GM19397 (cell line): ENCODE data around the gene FAM170B.

Experiments
- ATAC-seq: cut with Tn5 transposase; IDR thresholded peaks from one replicate; pipeline ENCODE4 v1.9.1; 2021; ENCODE audit warnings: mild to moderate bottlenecking, moderate library complexity; ENCODE audit not compliant: unreplicated experiment

Gene FAM170B

GRCh38 chr10:49170632-49171325 is 37.0 kb upstream of the FAM170B start:
- ATAC-seq = no peak

GRCh38 chr10:49169776-49170175 is 36.0 kb upstream of the FAM170B start:
- no peak for ATAC-seq

- ATAC-seq = no peak
Observed at GRCh38 chr10:49168831-49169500, 35.1 kb upstream of the FAM170B start.

- no peak for ATAC-seq
Observed at GRCh38 chr10:49168171-49168540, 34.3 kb upstream of the FAM170B start.

- no peak for ATAC-seq
Observed at GRCh38 chr10:49167425-49168170, 33.8 kb upstream of the FAM170B start.

GRCh38 chr10:49166484-49167400 is 32.9 kb upstream of the FAM170B start:
- no peak for ATAC-seq

- no peak for ATAC-seq
Observed at GRCh38 chr10:49165821-49166483, 32.1 kb upstream of the FAM170B start.

- no peak for ATAC-seq
Observed at GRCh38 chr10:49165259-49165658, 31.4 kb upstream of the FAM170B start.

GRCh38 chr10:49164559-49165188 is 30.9 kb upstream of the FAM170B start:
- ATAC-seq = peak; percentile 68

- no peak for ATAC-seq
Observed at GRCh38 chr10:49163741-49164140, 29.9 kb upstream of the FAM170B start.

GRCh38 chr10:49162761-49163310 is 29.0 kb upstream of the FAM170B start:
- no peak for ATAC-seq

GRCh38 chr10:49162063-49162462 is 28.2 kb upstream of the FAM170B start:
- ATAC-seq = no peak

GRCh38 chr10:49161411-49161997 is 27.7 kb upstream of the FAM170B start:
- no peak for ATAC-seq

GRCh38 chr10:49160814-49161213 is 27.0 kb upstream of the FAM170B start:
- ATAC-seq = no peak

- no peak for ATAC-seq
Observed at GRCh38 chr10:49160110-49160509, 26.3 kb upstream of the FAM170B start.

GRCh38 chr10:49158915-49159314 is 25.1 kb upstream of the FAM170B start:
- no peak for ATAC-seq

GRCh38 chr10:49158404-49158803 is 24.6 kb upstream of the FAM170B start:
- ATAC-seq = no peak

- ATAC-seq = no peak
Observed at GRCh38 chr10:49157229-49157628, 23.4 kb upstream of the FAM170B start.

GRCh38 chr10:49154641-49155040 is 20.8 kb upstream of the FAM170B start:
- no peak for ATAC-seq
